GM18951 (cell line): Measurements from ENCODE around the gene COL5A1.
"Not testable (repeated sequence)": the region's sequence is repeated elsewhere in the genome, so short reads cannot be mapped to it uniquely, and the experiment has no call there.

Experiments used
- POLR2A ChIP-seq: IDR thresholded peaks from 4 replicates; pipeline ENCODE4 v1.6.1; 2011; ENCODE audit warnings: mild to moderate bottlenecking; ENCODE audit not compliant: insufficient read length, insufficient read depth; ENCODE audit errors: extremely low read depth
- in situ Hi-C: fragments of 300-500 bp; cut with MboI; formaldehyde crosslinking; loops from one replicate; pipeline ENCODE4 v1.12.0; 2022; ENCODE audit warnings: low sequenced_read_pairs, mixed read lengths, inconsistent platforms; ENCODE audit not compliant: unreplicated experiment

The COL5A1 gene

DNA sequence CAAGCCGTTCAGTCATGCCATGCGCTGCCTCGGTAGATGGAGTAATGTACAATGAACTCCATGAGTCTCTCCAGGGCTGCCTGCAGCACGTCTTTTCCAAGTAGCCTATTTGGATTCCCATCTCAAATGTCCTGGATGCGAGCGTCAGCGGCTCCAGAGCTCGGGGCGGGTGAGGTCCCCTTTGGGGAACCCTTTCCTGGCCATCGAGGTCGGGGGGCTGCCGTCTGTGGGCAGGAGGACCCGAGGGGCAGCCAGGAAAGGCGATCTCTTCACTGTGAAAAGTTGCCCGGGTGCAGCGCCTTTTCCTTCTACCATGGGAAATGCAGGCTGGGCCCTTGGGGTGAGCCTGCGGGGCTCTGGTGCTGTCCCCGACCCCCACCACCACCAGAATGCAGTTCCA lies 202.1 kb downstream of the COL5A1 start:
- in situ Hi-C loops: no loop called here

GRCh38 chr9:134844821-134845220 lies 203.2 kb downstream of the COL5A1 start:
- TF ChIP-seq POLR2A: no peak
- in situ Hi-C loops: no loop called here

More for the DNA sequence above, 202.1 kb downstream of the COL5A1 start:
- no peak for TF ChIP-seq POLR2A

- in situ Hi-C loops: no loop called here
- TF ChIP-seq POLR2A: no peak
Observed at GRCh38 chr9:134846187-134846586, 204.6 kb downstream of the COL5A1 start.

- in situ Hi-C loops: no loop called here
- no peak for TF ChIP-seq POLR2A
Observed at GRCh38 chr9:134846699-134847098, 205.1 kb downstream of the COL5A1 start.

DNA sequence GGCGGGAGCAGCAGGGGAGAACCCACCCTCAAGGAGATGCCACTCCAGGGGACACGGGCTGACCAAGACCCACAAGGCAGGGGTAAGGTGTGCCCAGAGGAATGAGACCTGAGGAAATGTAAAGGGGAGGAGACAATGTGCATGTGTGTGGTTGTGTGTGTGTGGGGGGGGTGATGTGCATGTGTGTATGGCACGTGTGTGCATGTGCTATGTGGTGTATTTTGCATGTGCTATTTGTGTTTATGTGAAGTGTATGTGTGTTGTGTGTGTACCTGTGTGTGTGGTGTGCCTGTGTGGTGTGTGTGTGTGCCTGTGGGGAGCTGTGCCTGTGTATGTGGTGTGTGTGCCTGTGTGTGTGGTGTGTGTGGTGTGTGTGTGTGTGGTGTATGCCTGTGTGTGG lies 205.5 kb downstream of the COL5A1 start:
- TF ChIP-seq POLR2A: no peak
- in situ Hi-C loops: no loop called here

DNA sequence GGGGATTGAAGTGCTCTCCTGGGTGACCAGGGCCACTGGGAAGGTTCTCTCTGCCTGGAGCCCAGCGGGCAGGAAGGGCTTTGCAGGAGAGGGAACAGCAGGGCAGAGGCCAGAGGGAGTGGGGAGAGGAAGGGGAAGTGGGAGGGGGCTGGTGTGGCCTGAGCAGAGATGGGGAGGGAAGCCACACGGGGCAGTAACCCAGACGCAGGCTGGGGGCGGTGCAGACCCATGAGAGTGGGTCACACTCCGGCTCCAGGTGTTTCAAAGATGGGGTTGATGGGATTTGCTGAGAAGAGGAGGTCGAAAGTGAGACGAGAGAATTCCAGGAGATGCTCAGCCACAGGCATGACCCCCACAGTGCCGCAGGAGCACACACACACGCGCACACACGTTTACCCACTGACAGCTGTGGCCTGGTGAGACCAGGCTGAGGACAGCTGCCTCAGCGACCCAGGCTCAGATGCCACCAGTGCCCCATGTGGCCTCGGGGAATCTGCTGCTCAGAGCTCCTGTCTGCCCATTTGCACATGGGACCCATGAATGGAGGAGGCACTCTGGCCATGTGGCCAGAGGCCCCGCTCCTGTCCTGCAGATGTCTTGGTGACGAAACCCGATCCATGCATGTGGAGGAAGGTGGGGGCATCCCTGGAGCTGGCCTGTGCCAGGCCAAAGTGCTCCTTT lies 206.3 kb downstream of the COL5A1 start:
- TF ChIP-seq POLR2A: no peak
- in situ Hi-C loops: no loop called here

DNA sequence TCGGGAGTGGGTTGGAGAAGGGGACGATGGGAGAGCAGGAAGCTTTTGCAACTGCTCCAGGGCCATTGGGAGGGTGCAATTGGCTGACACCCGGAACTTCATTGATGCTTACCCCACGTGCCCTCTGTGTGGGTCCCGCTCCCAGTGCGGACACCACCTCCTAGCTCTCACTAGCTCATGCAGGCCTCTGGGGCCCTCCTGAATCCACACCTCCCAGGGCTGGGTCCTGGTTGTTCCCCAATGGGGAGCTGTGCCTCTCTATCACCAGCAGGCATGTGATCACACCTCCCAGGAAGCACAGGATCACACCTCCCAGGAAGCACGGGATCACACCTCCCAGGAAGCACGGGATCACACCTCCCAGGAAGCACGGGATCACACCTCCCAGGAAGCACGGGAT lies 206.9 kb downstream of the COL5A1 start:
- no peak for TF ChIP-seq POLR2A
- in situ Hi-C loops: no loop called here

DNA sequence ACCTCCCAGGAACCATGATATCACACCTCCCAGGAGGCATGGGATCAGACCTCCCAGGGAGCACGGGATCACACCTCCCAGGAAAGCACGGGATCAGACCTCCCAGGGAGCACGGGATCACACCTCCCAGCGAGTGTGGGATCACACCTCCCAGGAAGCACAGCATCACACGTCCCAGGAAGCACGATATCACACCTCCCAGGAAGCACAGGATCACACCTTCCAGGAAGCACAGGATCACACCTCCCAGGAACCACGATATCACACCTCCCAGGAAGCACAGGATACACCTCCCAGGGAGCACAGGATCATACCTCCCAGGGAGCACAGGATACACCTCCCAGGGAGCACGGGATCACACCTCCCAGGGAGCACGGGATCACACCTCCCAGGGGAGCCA lies 209.0 kb downstream of the COL5A1 start:
- in situ Hi-C loops: no loop called here
- TF ChIP-seq POLR2A: no peak

DNA sequence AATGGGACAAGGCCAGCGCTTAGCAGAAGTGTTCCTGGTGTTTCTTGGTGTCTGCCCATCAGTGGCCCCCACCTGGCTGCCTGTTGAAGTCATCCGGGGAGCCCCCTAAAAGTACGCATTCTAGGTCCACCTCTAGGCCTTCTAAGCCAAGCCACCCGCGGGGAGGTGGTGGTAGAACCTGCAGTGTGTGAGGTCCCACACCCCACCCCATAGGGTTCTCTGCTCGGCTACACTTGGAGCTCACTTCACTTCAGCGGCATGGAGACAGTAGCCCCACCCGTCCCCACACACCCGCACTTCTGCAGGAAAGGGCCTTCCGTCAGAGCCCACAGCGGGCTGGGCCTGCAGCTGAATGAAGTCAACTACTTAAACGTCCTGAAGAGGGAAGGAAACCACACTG lies 209.4 kb downstream of the COL5A1 start:
- no peak for TF ChIP-seq POLR2A
- in situ Hi-C loops: no loop called here

GRCh38 chr9:134852906-134853654 lies 211.5 kb downstream of the COL5A1 start:
- in situ Hi-C loops: no loop called here
- TF ChIP-seq POLR2A: no peak

GRCh38 chr9:134853893-134854292 lies 212.3 kb downstream of the COL5A1 start:
- in situ Hi-C loops: no loop called here
- no peak for TF ChIP-seq POLR2A

DNA sequence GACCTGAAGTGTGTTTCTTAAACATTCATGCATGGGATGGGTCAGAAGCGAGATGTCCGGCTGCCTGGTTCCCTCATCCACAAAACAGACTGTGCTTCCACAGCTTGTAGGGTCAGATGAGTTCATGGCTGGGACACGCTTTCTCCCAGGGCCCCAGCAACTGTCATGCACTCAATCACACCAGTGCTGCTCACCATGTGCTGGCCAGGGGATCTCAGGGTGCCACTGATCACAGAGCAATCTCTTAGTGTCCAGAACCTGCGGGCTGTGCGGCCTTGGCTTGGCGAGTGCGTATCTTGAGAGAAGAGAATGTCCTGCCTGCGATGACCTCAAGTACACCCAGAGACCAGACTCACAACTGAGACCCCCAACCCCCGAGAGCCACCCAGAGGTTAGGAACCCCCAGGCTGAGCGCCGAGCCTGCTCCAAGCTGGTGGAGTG lies 213.0 kb downstream of the COL5A1 start:
- in situ Hi-C loops: no loop called here
- no peak for TF ChIP-seq POLR2A

- TF ChIP-seq POLR2A: no peak
- in situ Hi-C loops: no loop called here
Observed at GRCh38 chr9:134855231-134855899, 213.8 kb downstream of the COL5A1 start.

GRCh38 chr9:134855900-134856377 lies 214.3 kb downstream of the COL5A1 start:
- TF ChIP-seq POLR2A: no peak
- in situ Hi-C loops: no loop called here

GRCh38 chr9:134857451-134857850 lies 215.8 kb downstream of the COL5A1 start:
- in situ Hi-C loops: not testable (repeated sequence)
